ENCODE results near the gene RIC3.

- TF ChIP-seq POLR2AphosphoS5 (IDR thresholded peaks at IDR 0.05) (no peak), CTCF (IDR thresholded peaks at IDR 0.05) (no peak), EP300 (IDR thresholded peaks at IDR 0.05; ENCODE audit: low read depth) (no peak), POLR2A (IDR thresholded peaks at IDR 0.05) (no peak)
These were observed 4.1 kb downstream of the RIC3 start for GRCh38 chr11:8164746-8165145.
